MM.1S (cell line): ENCODE data around the gene GUCA1A.

Experiments used
- EZH2 ChIP-seq: fragments of 300-600 bp; sonication (generic); optimal IDR thresholded peaks from 2 replicates; pipeline ENCODE3; 2017; ENCODE audit warnings: low read depth, mild to moderate bottlenecking, antibody characterized with exemption, low read length, mixed read lengths
- EZH2phosphoT487 ChIP-seq: fragments of 300-600 bp; sonication (generic); IDR thresholded peaks from 2 replicates; pipeline ENCODE4 v1.6.1; 2018; ENCODE audit warnings: antibody characterized with exemption, low read length
- TF ChIP-seq, protein P1 (sequence below): fragments of 300-600 bp; sonication (generic); IDR thresholded peaks from 2 replicates; pipeline ENCODE4 v1.5.1; 2016; ENCODE audit warnings: antibody characterized with exemption, low read length, mixed read lengths

DNA sequence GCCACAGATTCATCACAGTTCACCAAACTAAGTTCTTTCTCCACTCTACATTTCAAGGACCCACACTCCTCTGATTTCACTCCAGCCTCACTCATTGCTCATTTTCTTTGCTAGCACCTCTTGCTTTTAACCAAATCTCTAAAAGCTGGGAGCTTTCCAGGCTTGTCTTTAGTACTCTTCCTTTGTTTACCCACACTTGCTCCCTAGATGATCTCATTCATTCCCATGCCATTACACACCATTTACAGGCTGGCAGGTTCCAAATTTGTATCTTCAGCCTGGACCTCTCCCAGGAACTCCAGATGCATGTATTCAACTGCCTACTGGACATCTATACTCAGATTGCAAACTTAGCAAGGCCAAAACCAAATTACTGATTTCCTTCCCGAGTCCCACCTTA is 26.9 kb downstream of the GUCA1A start:
- TF ChIP-seq, protein P1, sequence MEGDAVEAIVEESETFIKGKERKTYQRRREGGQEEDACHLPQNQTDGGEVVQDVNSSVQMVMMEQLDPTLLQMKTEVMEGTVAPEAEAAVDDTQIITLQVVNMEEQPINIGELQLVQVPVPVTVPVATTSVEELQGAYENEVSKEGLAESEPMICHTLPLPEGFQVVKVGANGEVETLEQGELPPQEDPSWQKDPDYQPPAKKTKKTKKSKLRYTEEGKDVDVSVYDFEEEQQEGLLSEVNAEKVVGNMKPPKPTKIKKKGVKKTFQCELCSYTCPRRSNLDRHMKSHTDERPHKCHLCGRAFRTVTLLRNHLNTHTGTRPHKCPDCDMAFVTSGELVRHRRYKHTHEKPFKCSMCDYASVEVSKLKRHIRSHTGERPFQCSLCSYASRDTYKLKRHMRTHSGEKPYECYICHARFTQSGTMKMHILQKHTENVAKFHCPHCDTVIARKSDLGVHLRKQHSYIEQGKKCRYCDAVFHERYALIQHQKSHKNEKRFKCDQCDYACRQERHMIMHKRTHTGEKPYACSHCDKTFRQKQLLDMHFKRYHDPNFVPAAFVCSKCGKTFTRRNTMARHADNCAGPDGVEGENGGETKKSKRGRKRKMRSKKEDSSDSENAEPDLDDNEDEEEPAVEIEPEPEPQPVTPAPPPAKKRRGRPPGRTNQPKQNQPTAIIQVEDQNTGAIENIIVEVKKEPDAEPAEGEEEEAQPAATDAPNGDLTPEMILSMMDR = no peak
- no peak for TF ChIP-seq EZH2
- no peak for TF ChIP-seq EZH2phosphoT487
